Frontal cortex (tissue), 4 donors: ENCODE results near the gene CTNNBL1. TPM values are rescaled to one million over a fixed set of nuclear protein-coding genes. Genes with fewer than 3 reads are reported as not detected.

Source experiments
- DNase-seq, 2 donors: peaks; one replicate each; pipeline ENCODE4 v3.0.0; 2012; ENCODE audit warnings: low spot score in 2 of 2
- FAIRE-seq: peaks from 2 replicates; lab custom pipeline; 2012; peaks lifted over from hg19 to GRCh38; lab: Jason Lieb, UNC
- total RNA-seq: library from RNA; depleted of rRNA; stranded (reverse); fragments of >200 nt; gene quantifications from one replicate; pipeline ENCODE4 v1.2.3, GENCODE V29; 2014
- donor health status: control.
- donor health status: control.
- donor health status: control.

CTNNBL1 gene
- total RNA-seq, 1 donor from 2014 or later, result 61.1 TPM

GRCh38 chr20:37907330-37907676 is 213.5 kb downstream of the CTNNBL1 start:
- no peak for FAIRE-seq
- DNase-seq, result no peak

GRCh38 chr20:37907677-37908401 is 214.0 kb downstream of the CTNNBL1 start:
- DNase-seq (peak in 1 of 2 donors; percentile 60), FAIRE-seq (no peak)

- DNase-seq (no peak), FAIRE-seq (no peak)
These were observed 217.4 kb downstream of the CTNNBL1 start for GRCh38 chr20:37911261-37911660.

- FAIRE-seq, result no peak
These were observed 218.0 kb downstream of the CTNNBL1 start for GRCh38 chr20:37911838-37912281.

GRCh38 chr20:37912874-37913273 is 219.0 kb downstream of the CTNNBL1 start:
- FAIRE-seq (no peak), DNase-seq (no peak)

More at GRCh38 chr20:37911838-37912281, 218.0 kb downstream of the CTNNBL1 start:
- DNase-seq, result no peak

GRCh38 chr20:37913567-37914366 is 219.9 kb downstream of the CTNNBL1 start:
- DNase-seq (no peak), FAIRE-seq (no peak)

- DNase-seq (no peak), FAIRE-seq (no peak)
These were observed 220.5 kb downstream of the CTNNBL1 start for GRCh38 chr20:37914367-37914671.

GRCh38 chr20:37914672-37915433 is 221.0 kb downstream of the CTNNBL1 start:
- FAIRE-seq (no peak), DNase-seq (no peak)

GRCh38 chr20:37915434-37915787 is 221.6 kb downstream of the CTNNBL1 start:
- no peak for FAIRE-seq
- DNase-seq, result no peak

- FAIRE-seq (no peak), DNase-seq (peak in 1 of 2 donors; percentile 58)
These were observed 222.2 kb downstream of the CTNNBL1 start for GRCh38 chr20:37915800-37916570.

- FAIRE-seq (no peak), DNase-seq (no peak)
These were observed 223.6 kb downstream of the CTNNBL1 start for GRCh38 chr20:37917461-37917860.

- no peak for FAIRE-seq
- DNase-seq, result no peak
These were observed 224.2 kb downstream of the CTNNBL1 start for GRCh38 chr20:37918035-37918434.

GRCh38 chr20:37919389-37920040 is 225.7 kb downstream of the CTNNBL1 start:
- DNase-seq (no peak), FAIRE-seq (no peak)

GRCh38 chr20:37920270-37920669 is 226.4 kb downstream of the CTNNBL1 start:
- no peak for DNase-seq
- no peak for FAIRE-seq

- DNase-seq (no peak), FAIRE-seq (no peak)
These were observed 227.0 kb downstream of the CTNNBL1 start for GRCh38 chr20:37920679-37921322.

- DNase-seq (no peak), FAIRE-seq (no peak)
These were observed 227.6 kb downstream of the CTNNBL1 start for GRCh38 chr20:37921341-37921929.
